Common myeloid progenitor, CD34-positive (primary cell): ENCODE measurements around the gene PICALM.

Source experiments
- CTCF ChIA-PET: fragments of 350-600 bp; sonication (Branson Sonifier 250); formaldehyde crosslinking; loops from one replicate; lab custom pipeline; 2021; ENCODE audit warnings: antibody characterized with exemption; lab: Charles Lee
- POLR2A ChIA-PET: fragments of 350-600 bp; sonication (Branson Sonifier 250); formaldehyde crosslinking; loops from one replicate; lab custom pipeline; 2021; ENCODE audit warnings: antibody characterized with exemption; lab: Charles Lee
- DNase-seq, 3 donors: peaks; one replicate each; pipeline versions ENCODE4 v3.0.0 to v3.0.0-alpha.2; 2013
- H3K27ac ChIP-seq, 2 experiments: 1 replicate in 1 of 2; 2 replicates in 1 of 2; pipeline ENCODE4 v1.7.0; 2013; ENCODE audit warnings: inconsistent platforms in 2 of 2, low read length in 2 of 2, mild to moderate bottlenecking in 2 of 2, low read depth in 1 of 2, moderate library complexity in 1 of 2; ENCODE audit not compliant: severe bottlenecking in 2 of 2, insufficient read depth in 1 of 2, poor library complexity in 1 of 2
- H3K27me3 ChIP-seq, 5 experiments: replicated peaks in 2 of 5; 1 replicate in 3 of 5; 2 replicates in 2 of 5; pipeline versions ENCODE4 v1.6.1 to v1.7.0; 2013; ENCODE audit warnings: low read length in 4 of 5, mild to moderate bottlenecking in 2 of 5, moderate library complexity in 2 of 5, inconsistent platforms in 1 of 5; ENCODE audit not compliant: insufficient read depth in 5 of 5, control insufficient read depth in 4 of 5
- H3K36me3 ChIP-seq, 4 experiments: 1 replicate in 2 of 4; 2 replicates in 2 of 4; pipeline versions ENCODE4 v1.6.1 to v1.7.0; 2013; ENCODE audit warnings: low read length in 3 of 4, control low read depth in 1 of 4, mild to moderate bottlenecking in 1 of 4; ENCODE audit not compliant: control insufficient read depth in 4 of 4, insufficient read depth in 4 of 4
- H3K4me1 ChIP-seq, 4 experiments: 1 replicate in 3 of 4; 2 replicates in 1 of 4; pipeline versions ENCODE4 v1.6.1 to v1.7.1; 2013; ENCODE audit warnings: low read length in 3 of 4, mild to moderate bottlenecking in 3 of 4, control low read depth in 1 of 4, inconsistent platforms in 1 of 4, moderate library complexity in 1 of 4; ENCODE audit not compliant: control insufficient read depth in 4 of 4, insufficient read depth in 4 of 4; ENCODE audit errors: control extremely low read depth in 1 of 4
- H3K4me3 ChIP-seq, 7 experiments: 1 replicate in 4 of 7; 2 replicates in 3 of 7; pipeline versions ENCODE4 v1.5.1 to v1.7.0; 2013; ENCODE audit warnings: mild to moderate bottlenecking in 7 of 7, low read length in 6 of 7, moderate library complexity in 6 of 7, inconsistent platforms in 2 of 7, low read depth in 2 of 7, control low read depth in 1 of 7; ENCODE audit not compliant: insufficient read depth in 4 of 7, control insufficient read depth in 1 of 7; ENCODE audit errors: extremely low read depth in 1 of 7
- H3K9me3 ChIP-seq, 5 experiments: 1 replicate in 4 of 5; 2 replicates in 1 of 5; pipeline versions ENCODE4 v1.6.1 to v1.7.1; 2013; ENCODE audit warnings: low read length in 4 of 5, mild to moderate bottlenecking in 2 of 5, inconsistent platforms in 1 of 5, low read depth in 1 of 5, moderate library complexity in 1 of 5; ENCODE audit not compliant: control insufficient read depth in 4 of 5, insufficient read depth in 2 of 5; ENCODE audit errors: control extremely low read depth in 1 of 5
- WGBS: methylation state at CpG from one replicate; pipeline ENCODE4 v1.1.5; 2013; ENCODE audit not compliant: insufficient coverage; 5-methylcytosine and 5-hydroxymethylcytosine counted together

Gene PICALM

GRCh38 chr11:85941380-85941973, 127.4 kb downstream of the PICALM start:
- POLR2A ChIA-PET: no interaction called here
- CTCF ChIA-PET: interaction anchor here (0.6 to 1.9 kb wide), 4 partner anchors 20 to 350 kb away, joined by 3 to 7 read pairs (median 4); no protein-coding TSS in a partner anchor

GRCh38 chr11:85939099-85940015, 129.5 kb downstream of the PICALM start:
- ChIA-PET POLR2A (no interaction called here), CTCF (interaction anchor here (1.1 to 1.5 kb wide), 4 partner anchors 71 to 352 kb away, joined by 3 to 6 read pairs (median 3); no protein-coding TSS in a partner anchor)
- H3K27ac ChIP-seq: no peak overlapping the region
- H3K36me3 ChIP-seq: no peaks in the 10 kb centered on the region
- no peaks in the 10 kb centered on the region for H3K4me1 ChIP-seq
- no peak for DNase-seq
- H3K9me3 ChIP-seq: peaks cover 0 to 11% (median 8%) of the 10 kb centered on the region in 5 experiments
- no peak overlapping the region for H3K4me3 ChIP-seq
- H3K27me3 ChIP-seq: no peaks in the 10 kb centered on the region
- whole genome bisulfite sequencing: 100% methylated on average over 2 of the region's 4 CpGs

More at GRCh38 chr11:85941380-85941973, 127.4 kb downstream of the PICALM start:
- H3K27ac ChIP-seq: no peak overlapping the region
- DNase-seq: peak; percentile 58 to 79 (median 75)
- H3K27me3 ChIP-seq: no peaks in the 10 kb centered on the region
- H3K9me3 ChIP-seq: peaks cover 0 to 5% (median 0%) of the 10 kb centered on the region in 5 experiments
- H3K36me3 ChIP-seq: no peaks in the 10 kb centered on the region
- 44% methylated on average over 2 of the region's 6 CpGs for WGBS
- H3K4me1 ChIP-seq: no peaks in the 10 kb centered on the region
- peak overlapping the region in 1 of 7 experiments; percentile 45 for H3K4me3 ChIP-seq

- Histone ChIP-seq H3K9me3 (peaks cover 0 to 11% (median 8%) of the 10 kb centered on the region in 5 experiments), H3K4me3 (no peak overlapping the region), H3K36me3 (no peaks in the 10 kb centered on the region), H3K4me1 (no peaks in the 10 kb centered on the region), H3K27me3 (no peaks in the 10 kb centered on the region), H3K27ac (no peak overlapping the region)
- 100% methylated on average over 1 of the region's 1 CpG for WGBS
- POLR2A ChIA-PET: interaction anchor here (0.6 kb wide), 1 partner anchor 29 kb away, joined by 3 read pairs; no protein-coding TSS in a partner anchor
- CTCF ChIA-PET: no interaction called here
- no peak for DNase-seq
Observed at GRCh38 chr11:85937835-85938234, 131.0 kb downstream of the PICALM start.

- H3K9me3 ChIP-seq: peaks cover 0 to 11% (median 8%) of the 10 kb centered on the region in 5 experiments
- CTCF ChIA-PET: no interaction called here
- no peaks in the 10 kb centered on the region for H3K4me1 ChIP-seq
- no peak overlapping the region for H3K27ac ChIP-seq
- POLR2A ChIA-PET: no interaction called here
- H3K36me3 ChIP-seq: no peaks in the 10 kb centered on the region
- 93% methylated on average over 6 of the region's 10 CpGs for WGBS
- no peak for DNase-seq
- no peaks in the 10 kb centered on the region for H3K27me3 ChIP-seq
- H3K4me3 ChIP-seq: no peak overlapping the region
Observed at GRCh38 chr11:85935751-85936150, 133.1 kb downstream of the PICALM start.

GRCh38 chr11:85934596-85935169, 134.2 kb downstream of the PICALM start:
- Histone ChIP-seq H3K27me3 (no peaks in the 10 kb centered on the region), H3K4me1 (no peaks in the 10 kb centered on the region), H3K36me3 (no peaks in the 10 kb centered on the region), H3K27ac (no peak overlapping the region), H3K9me3 (peaks cover 0 to 11% (median 8%) of the 10 kb centered on the region in 5 experiments), H3K4me3 (no peak overlapping the region)
- 69% methylated on average over 36 of the region's 47 CpGs for WGBS
- ChIA-PET CTCF (no interaction called here), POLR2A (no interaction called here)
- no peak for DNase-seq

- H3K4me3 ChIP-seq: no peak overlapping the region
- H3K27ac ChIP-seq: no peak overlapping the region
- H3K4me1 ChIP-seq: no peaks in the 10 kb centered on the region
- H3K36me3 ChIP-seq: no peaks in the 10 kb centered on the region
- 96% methylated on average over 7 of the region's 11 CpGs for WGBS
- peaks cover 0 to 10% (median 8%) of the 10 kb centered on the region in 5 experiments for H3K9me3 ChIP-seq
- ChIA-PET CTCF (interaction anchor here (0.6 kb wide), 1 partner anchor 135 kb away, joined by 3 read pairs; no protein-coding TSS in a partner anchor), POLR2A (no interaction called here)
- H3K27me3 ChIP-seq: no peaks in the 10 kb centered on the region
- DNase-seq: no peak
Observed at GRCh38 chr11:85930879-85931366, 138.0 kb downstream of the PICALM start.
